A673 (cell line): ENCODE results near the gene PRRT3.
"Not testable (repeated sequence)": the region's sequence is repeated elsewhere in the genome, so short reads cannot be mapped to it uniquely, and the experiment has no call there.

Source experiments
- EZH2 ChIP-seq: fragments of 200-600 bp; sonication (generic); IDR thresholded peaks from 2 replicates; pipeline ENCODE4 v1.6.1; 2017; ENCODE audit warnings: borderline replicate concordance, low read depth, mild to moderate bottlenecking, mixed read lengths, antibody characterized with exemption, low read length; ENCODE audit not compliant: poor library complexity, severe bottlenecking
- TF ChIP-seq, protein P1 (sequence below): fragments of 300-800, 200-600 bp; sonication (generic); conservative IDR thresholded peaks from 2 replicates; pipeline ENCODE4 v1.5.1; 2017; ENCODE audit warnings: low read depth, mild to moderate bottlenecking, antibody characterized with exemption, low read length, moderate library complexity, mixed read lengths

DNA sequence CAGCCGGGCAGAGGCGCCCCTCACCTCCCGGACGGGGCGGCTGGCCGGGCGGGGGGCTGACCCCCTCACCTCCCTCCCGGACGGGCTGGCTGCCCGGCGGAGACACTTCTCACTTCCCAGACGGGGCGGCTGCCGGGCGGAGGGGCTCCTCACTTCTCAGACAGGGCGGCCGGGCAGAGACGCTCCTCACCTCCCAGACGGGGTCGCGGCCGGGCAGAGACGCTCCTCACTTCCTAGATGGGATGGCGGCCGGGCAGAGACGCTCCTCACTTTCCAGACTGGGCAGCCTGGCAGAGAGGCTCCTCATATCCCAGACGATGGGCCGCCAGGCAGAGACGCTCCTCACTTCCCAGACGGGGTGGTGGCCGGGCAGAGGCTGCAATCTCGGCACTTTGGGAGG, 12.3 kb downstream of the PRRT3 start:
- TF ChIP-seq EZH2 = not testable (repeated sequence)
- TF ChIP-seq, protein P1, sequence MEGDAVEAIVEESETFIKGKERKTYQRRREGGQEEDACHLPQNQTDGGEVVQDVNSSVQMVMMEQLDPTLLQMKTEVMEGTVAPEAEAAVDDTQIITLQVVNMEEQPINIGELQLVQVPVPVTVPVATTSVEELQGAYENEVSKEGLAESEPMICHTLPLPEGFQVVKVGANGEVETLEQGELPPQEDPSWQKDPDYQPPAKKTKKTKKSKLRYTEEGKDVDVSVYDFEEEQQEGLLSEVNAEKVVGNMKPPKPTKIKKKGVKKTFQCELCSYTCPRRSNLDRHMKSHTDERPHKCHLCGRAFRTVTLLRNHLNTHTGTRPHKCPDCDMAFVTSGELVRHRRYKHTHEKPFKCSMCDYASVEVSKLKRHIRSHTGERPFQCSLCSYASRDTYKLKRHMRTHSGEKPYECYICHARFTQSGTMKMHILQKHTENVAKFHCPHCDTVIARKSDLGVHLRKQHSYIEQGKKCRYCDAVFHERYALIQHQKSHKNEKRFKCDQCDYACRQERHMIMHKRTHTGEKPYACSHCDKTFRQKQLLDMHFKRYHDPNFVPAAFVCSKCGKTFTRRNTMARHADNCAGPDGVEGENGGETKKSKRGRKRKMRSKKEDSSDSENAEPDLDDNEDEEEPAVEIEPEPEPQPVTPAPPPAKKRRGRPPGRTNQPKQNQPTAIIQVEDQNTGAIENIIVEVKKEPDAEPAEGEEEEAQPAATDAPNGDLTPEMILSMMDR = not testable (repeated sequence)
